ENCODE data around the gene SIN3B.

SIN3B gene

DNA sequence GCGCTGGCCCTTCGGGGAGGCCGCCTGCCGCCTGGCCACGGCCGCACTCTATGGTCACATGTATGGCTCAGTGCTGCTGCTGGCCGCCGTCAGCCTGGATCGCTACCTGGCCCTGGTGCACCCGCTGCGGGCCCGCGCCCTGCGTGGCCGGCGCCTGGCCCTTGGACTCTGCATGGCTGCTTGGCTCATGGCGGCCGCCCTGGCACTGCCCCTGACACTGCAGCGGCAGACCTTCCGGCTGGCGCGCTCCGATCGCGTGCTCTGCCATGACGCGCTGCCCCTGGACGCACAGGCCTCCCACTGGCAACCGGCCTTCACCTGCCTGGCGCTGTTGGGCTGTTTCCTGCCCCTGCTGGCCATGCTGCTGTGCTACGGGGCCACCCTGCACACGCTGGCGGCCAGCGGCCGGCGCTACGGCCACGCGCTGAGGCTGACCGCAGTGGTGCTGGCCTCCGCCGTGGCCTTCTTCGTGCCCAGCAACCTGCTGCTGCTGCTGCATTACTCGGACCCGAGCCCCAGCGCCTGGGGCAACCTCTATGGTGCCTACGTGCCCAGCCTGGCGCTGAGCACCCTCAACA, 60.8 kb downstream of the SIN3B start:
- no peak for DNase-seq

DNA sequence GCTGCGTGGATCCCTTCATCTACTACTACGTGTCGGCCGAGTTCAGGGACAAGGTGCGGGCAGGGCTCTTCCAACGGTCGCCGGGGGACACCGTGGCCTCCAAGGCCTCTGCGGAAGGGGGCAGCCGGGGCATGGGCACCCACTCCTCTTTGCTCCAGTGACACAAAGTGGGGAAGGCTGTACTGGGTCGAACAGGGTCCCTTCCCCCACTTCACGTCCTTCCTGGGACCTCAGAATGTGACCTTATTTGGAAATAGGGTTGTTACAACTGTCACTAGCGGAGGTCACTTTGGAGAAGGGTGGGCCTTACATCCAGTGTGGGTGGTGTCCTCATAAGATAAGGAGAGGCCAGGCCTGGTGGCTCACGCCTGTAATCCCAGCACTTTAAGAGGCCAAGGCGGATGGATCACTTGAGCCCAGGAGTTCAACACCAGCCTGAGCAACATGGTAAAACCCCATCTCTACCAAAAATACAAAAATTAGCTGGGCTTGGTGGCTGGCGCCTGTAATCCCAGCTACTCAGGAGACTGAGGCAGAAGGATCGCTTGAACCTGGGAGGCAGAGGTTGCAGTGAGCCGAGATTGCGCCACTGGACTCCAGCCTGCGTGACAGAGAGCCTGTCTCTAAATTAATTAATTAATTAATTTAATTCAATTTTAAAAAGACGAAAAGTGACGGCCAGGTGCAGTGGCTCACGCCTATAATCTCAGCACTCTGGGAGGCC, 61.4 kb downstream of the SIN3B start:
- no peak for DNase-seq

DNA sequence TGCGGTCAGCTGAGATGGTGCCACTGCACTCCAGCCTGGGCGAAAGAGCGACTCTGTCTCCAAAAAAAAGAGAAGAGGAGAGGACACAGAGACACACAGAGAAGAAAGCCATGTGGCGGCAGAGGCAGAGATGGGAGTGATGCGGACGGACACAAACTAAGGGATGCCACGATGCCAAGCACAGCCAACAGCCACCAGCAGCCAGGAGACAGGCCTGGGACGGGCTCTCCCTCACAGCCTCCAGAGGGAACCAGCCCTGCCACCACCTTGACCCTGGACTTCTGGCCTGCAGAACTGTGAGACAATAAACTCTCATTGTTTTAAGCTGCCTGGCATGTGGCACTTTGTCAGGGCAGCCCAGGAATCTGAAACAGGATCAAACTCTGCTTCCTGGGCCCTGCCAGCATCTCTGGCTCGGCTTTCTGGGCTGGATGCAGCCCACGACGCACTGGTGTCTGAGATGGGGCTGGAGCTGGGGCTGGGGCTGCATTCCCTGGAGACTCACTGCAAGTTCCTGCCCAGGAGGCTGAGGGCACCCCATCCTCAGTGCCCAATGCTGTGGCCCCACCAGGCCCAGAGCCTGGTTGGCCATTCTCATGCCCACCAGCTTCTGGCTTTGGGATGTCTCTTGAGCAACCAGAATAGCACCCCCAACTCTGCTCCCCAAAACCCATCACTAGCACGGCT, 62.6 kb downstream of the SIN3B start:
- DNase-seq: no peak

- DNase-seq: no peak
Measured at GRCh38 chr19:16892436-16892835, 63.2 kb downstream of the SIN3B start.

GRCh38 chr19:16892868-16893685, 63.9 kb downstream of the SIN3B start:
- DNase-seq: no peak

DNA sequence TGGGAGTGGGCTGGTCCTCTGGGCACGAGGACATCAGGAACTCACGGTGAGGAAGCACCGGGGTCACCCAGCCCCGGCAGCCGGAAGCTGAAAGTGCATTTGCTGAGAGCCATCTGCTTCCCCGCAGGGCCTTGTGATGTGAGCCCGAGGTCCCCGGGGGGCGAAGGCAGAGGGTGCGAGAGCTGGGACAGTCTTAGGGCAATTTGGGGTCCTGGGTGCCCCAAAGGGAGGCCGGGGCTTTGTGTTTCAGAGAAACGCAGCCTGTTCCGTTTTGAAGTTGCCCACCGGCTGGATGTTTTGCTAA, 64.4 kb downstream of the SIN3B start:
- DNase-seq: no peak

DNA sequence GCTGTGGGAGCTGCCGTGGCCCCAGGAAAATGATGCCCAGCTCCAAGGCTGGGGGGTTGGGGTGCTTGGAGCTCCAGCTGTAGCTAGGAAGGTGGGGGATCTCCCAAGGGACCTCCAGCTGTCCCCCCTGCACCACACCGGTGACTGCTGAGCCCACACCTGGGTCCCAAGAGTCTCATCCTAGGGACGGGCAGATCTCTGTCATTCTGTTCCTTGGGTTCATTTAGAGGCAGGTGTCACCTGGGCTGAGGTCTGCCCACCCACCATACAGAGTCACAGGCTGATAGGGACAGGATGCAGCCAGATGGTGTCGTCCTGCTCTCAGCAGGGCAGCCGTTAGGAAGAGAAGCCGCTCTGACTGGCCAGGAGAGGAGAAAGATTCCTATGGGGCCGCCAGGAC, 64.9 kb downstream of the SIN3B start:
- no peak for DNase-seq

GRCh38 chr19:16895467-16896145, 66.4 kb downstream of the SIN3B start:
- DNase-seq: no peak

GRCh38 chr19:16896146-16897028, 67.2 kb downstream of the SIN3B start:
- no peak for DNase-seq

GRCh38 chr19:16897029-16897855, 68.0 kb downstream of the SIN3B start:
- DNase-seq: peak; percentile 48

- no peak for DNase-seq
Measured at GRCh38 chr19:16897856-16898161, 68.6 kb downstream of the SIN3B start.

GRCh38 chr19:16898361-16899015, 69.3 kb downstream of the SIN3B start:
- DNase-seq: no peak

DNA sequence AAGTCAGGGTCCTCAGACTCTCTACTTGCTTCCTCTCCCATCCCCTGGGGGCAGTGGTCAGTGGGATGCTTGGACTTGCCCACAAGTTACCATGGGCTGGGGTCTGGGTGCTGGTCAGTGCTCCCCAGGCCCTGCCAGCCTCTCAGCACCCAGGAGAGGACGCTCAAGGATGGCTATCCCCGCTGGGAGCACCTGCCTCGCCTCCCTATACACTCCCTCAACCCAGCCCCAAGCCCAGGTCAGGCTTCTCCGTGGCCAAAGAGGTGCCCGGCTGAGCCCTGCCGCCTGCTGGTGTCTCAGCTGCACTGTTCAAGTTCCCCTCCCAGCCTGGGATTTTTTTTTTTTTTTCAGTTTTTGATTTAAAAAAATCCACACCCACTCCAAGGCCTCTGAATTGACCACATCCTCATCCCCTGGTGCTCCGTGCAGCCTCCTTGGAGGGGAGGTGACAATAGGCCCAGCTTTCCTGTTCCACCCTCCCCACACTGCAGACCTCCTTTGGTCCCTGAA, 70.4 kb downstream of the SIN3B start:
- DNase-seq: no peak

DNA sequence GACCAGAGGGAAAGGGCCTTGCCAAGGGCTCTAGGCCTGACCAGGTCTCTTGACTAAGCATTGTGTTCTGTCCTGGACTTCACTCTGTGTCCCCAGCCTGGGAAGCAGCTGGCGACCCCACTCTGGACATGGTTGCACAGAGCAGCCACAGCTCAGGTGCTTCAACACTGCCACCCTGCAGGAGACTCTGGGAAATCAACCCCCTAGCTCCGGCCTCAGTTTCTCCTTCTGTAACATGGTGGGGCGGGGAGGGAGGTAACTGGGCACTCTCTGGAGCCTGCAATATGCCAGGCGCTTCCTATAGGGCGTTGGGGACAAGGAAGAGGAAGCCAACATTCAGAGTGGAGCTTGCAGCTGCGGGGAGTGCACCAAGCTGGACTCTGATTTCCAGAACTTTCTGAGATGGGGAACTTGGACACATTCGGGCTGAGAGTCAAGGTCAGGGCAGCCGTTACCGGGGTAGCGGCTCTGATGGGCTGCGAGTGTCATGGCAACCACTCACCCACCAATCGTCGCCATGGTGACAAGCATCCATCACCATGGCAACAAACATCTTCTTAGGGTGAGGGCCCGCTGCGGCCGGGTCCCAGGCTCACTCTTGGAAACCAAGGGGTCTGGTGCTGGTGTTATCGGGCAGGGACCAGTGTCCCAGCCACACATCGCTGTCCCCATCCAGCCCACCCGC, 72.4 kb downstream of the SIN3B start:
- no peak for DNase-seq

DNA sequence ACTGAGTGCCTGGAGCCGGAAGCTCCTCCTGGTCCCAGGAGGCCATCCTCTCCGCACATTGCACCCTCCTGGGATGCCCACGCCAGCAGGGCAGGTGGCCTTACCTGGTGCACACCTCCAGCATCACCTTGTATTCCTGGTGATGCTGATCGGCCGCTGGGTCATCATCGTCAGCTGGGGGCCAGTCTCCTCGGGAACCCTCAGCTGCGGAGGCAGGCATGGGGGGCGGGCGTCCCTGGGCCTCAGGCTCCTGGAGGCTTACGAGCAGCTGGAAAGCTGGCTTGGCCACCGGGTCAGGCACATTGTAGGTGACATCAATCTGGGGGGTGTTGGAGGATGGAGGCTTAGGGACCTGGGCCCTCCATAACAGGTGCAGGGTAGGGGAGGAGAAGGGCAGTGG, 73.3 kb downstream of the SIN3B start:
- no peak for DNase-seq

DNA sequence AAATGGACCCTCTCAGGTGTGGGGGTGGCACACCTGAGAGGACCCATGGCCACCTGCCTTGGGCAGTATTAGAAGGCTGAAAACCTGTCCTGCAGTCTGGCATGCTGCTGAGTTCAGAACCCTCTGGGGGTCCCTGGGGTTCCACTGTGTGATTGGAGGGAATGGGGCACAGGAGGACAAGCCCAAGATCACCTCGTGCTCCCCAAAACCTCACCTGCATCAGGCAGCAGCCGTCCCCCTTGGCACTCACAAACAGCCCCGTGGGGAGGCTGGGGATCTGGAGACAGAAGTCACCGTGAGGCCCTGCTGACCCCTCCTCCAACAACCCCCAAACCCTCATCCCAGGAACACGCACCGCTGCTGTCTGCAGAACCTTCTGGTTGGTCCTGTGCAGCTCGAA, 74.1 kb downstream of the SIN3B start:
- DNase-seq: no peak

- no peak for DNase-seq
Measured at GRCh38 chr19:16904599-16904998, 75.4 kb downstream of the SIN3B start.

DNA sequence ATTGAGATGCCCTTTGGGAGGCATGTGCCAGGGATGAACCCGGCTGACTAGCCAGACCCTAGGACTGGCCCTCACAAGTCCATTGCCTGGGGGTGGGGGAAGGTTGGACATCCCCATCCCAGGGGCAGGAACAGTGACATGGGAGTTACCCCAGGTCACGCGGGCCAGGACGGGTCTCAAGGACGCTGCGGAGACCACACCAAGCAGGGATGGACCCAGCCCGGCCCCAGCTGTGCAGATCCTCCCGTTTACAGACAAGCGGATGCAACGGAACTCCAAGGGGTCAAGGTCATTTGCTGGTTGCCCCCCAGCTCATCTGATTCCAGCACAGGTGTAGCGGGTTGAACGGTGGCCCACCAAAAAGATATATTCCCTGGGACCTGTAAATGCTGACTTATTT, 79.6 kb downstream of the SIN3B start:
- DNase-seq: no peak

DNA sequence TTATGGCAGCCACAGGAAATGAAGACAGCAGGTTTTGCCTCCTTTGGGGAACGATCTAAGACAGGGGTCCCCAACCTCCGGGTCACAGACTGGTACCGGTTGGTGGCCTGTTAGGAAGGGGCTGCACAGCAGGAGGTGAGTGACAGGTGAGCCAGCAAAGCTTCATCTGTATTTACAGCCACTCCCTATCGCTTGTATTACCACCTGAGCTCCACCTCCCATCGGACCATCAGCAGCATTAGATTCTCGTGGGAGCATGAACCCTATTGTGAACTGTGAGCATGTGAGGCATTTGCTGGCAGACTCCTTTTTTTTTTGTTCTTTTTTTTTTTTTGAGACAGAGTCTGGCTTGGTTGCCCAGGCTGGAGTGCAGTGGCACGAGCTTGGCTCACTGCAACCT, 81.8 kb downstream of the SIN3B start:
- DNase-seq: no peak

GRCh38 chr19:16912780-16913179, 83.6 kb downstream of the SIN3B start:
- no peak for DNase-seq
